Activated CD8-positive, alpha-beta memory T cell treated with anti-CD3 and anti-CD28 coated beads, Interleukin-2, amount 50 U/mL, for 24 hours (primary cell): ENCODE data around the gene CHP2.
"Not testable (repeated sequence)": the region's sequence is repeated elsewhere in the genome, so short reads cannot be mapped to it uniquely, and the experiment has no call there.

Experiments used
- DNase-seq: peaks from one replicate; pipeline ENCODE4 v3.0.0-alpha.2; 2020; ENCODE audit errors: extremely low read depth

CHP2 gene

DNA sequence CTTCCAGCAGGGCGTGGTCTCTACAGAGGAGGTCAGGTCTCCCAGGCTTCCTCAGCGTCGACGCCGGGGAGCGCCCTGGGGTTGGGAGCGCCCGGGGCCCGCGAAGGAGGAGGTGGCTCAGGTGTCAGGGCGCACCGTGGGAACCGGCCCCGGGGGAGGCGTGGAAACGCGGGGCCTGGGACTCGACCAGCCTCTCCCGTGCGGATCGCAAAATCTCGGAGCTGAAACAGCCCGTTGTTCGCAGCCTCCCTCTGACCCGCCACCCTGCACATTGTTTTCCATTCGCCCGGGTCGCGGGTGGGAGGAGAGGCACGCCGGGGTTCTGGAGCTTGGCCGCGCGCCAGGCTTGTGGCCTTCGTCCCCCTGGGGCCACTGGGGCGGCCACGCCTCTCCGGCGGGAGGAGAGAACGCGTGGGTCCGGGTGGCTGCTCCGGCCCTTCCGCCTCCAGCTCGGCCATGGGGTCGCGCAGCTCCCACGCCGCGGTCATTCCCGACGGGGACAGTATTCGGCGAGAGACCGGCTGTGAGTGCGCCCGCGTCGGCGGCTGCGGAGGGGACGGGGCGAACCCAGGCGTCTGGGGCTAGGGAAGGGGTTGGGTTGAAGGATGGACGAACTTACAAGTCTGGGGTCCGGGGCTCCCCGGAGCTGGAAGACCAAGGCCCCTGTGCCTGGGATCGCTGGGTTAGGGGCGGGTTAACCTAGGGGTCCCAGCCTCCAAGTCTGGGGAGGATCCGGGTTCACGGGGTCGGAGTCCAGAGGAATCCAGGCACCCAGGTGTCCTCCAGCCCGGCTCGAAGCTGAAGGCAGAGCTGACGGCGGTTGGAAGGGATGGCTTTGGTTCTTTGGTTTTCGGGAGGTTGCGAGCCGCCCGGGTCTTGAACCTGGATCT lies at the start of gene CHP2:
CHP2 (plus strand) TSS at position 433 of the 890 bp plus-strand sequence; CDS start at position 457, 24 bp downstream.
- DNase-seq, result no peak

DNA sequence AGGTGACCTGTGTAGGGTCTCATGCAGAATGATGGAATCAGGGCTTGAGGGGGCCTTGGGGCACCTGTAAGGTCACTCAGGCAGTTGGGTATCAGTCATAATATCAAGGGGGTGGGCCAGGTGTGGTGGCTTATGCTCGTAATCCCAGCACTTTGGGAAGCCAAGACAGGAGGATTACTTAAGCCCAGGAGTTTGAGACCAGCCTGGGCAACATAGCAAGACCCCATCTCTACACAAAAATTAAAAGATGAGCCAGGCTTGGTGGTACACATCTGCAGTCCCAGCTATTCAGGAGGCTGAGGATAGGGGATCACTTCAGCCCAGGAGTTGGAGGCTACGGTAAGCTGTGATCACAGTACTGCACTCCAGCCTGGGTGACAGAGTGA lies 49.3 kb upstream of the CHP2 start:
- no peak for DNase-seq

DNA sequence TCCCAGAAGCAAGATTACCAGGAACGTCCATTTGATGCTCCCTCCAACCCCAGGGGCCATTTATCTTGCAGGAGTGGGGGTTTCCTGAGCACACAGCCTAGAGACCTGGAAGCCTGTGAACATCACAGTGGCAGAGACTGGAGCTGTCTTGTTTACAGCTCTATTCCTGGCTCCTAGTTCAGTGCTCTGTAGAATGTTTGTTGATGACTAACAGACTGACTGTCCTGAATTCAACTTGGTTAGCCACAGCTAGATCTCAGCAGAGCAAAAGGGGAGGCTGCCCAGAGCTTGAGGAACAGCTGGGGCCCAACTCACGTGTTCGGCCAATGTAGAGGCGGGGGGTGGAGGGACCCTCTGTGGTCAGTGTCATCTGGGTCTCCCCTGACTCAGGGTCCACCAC lies 48.4 kb upstream of the CHP2 start:
- DNase-seq, result no peak

DNA sequence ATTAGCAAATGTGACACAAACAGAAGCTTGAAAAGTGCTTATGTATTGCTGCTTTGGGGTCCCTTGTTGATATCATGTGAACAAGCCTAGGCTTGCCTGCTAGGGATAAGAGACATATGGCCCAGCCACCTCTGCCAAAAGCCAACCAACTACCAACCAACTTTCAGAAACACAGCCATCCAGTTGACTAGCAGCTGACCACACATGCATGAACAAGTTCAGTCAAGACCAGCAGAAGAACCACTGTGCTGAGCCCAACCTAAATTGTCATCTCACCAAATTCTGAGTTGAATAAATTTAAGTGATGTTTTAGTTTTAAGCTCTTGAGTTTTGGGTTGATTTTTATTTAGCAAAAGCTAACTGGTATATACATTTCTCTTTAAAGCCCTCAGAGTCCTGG lies 45.3 kb upstream of the CHP2 start:
- DNase-seq, result no peak

DNA sequence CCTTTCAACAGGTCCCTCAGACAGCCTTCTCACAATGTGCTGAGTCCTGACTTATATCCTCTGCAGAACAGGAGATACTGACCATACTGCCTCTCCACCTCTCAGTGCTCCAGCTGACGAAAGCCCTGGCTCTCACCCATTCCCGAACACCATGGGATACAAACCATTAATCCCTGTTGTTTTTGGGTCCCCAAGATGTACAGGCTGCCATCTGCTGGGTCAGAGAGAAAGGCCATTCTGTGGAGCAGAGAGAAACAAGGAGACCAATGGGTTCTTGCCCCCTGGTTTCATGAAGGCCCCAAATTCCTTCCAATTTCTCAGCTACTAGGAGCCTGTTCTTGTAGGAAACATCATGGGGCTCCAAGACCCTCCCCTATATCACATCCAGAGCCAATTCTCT lies 44.8 kb upstream of the CHP2 start:
- DNase-seq, result no peak

DNA sequence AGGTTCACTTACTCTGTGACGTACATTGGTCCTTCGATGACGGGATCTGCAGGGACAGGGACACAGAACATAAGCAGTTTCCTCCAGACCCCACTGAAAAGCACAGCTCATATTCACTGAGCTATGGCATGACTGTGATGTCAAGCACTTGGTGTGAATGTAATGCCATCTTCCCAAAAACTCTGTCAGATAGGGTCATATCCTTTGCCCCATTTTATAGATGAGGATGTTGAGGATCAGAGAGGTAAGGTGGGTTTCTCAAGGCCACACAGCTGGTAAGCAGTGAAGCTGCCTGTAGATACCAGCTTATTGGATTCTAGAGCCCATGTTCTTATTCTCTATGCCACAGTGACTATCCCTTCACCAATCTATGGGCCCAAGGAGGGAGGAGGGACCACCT lies 44.3 kb upstream of the CHP2 start:
- no peak for DNase-seq

DNA sequence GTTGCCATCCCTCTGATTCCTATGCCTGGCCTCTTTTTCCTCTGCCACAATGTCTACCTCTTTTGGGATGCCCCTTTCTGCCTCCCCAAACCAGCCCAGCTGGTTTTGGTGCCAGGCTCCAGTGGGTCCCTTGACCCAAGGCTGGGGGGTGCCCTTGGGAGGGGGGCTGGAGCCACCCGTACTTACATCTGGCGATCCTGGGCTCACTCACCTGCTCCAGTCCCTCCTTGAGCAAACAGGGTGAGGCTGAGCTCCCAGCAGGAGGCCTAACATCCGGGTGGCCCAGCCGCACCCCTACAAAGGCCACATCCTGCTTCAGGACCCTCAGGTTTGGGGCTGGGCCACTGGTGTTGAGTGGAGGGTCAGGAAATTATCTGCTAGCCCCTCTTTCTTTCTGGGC lies 43.0 kb upstream of the CHP2 start:
- DNase-seq, result no peak

DNA sequence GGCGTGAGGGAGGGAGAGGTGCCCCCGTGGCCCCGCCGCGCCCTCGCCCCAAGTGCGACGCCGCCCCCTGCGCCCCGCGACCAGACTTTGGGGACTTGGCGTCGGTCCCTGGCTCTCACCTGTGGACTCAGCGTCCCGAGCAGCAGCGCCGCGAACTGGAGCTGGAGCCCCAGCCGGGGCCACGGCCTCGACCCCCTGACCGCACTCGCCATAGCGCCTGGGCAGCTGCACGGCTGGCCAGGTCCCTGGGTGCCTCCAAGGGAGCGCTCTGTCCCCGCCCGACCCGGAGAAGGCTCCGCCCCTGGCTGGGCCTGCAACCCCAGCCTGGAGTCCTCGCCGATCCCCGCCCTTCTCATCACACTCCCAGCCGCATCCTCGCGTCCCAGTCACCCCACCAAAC lies 41.9 kb upstream of the CHP2 start, which contains the start of gene ERN2:
ERN2 (minus strand) TSS at position 247 of the 400 bp plus-strand sequence; CDS start at position 212, 35 bp downstream.
- DNase-seq, result no peak

DNA sequence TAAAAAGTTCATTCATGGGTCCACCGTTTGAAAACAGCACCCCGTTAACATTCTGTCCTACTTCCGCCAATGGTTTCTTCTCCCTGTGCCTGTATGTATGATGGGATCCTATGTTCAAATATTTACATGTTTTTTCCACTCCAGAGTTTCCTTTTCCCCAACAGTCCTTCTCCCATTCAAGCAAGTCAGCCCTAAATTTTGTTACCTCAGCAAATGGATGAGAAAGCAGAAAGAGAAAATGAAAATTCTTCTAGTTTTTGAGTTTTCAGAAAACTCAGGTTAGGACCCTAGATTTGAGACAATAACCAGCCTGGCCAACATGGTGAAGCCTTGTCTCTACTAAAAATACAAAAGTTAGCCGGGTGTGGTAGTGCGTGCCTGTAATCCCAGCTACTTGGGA lies 38.3 kb upstream of the CHP2 start:
- no peak for DNase-seq

DNA sequence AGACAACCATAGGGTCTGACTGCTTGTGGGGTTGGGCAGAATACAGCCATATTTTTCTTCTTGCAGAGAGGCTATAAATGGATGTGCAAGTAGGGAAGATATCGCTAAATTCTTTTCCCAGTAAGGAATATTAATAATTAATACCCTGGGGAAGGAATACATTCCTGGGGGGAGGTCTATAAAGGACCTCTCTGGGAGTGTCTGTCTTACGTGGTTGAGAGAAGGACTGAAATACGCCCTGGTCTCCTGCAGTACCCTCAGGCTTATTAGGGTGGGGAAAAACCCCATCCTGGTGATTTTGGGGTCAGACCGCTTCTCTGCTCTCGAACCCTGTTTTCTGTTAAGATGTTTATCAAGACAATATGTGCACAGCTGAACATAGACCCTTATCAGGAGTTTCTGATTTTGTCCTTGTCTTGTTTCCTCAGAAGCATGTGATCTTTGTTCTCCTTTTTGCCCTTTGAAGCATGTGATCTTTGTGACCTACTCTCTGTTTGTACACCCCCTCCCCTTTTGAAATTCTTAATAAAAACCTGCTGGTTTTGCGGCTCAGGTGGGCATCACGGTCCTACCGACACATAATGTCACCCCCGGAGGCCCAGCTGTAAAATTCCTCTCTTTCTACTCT lies 32.1 kb upstream of the CHP2 start:
- DNase-seq, result not testable (repeated sequence)

DNA sequence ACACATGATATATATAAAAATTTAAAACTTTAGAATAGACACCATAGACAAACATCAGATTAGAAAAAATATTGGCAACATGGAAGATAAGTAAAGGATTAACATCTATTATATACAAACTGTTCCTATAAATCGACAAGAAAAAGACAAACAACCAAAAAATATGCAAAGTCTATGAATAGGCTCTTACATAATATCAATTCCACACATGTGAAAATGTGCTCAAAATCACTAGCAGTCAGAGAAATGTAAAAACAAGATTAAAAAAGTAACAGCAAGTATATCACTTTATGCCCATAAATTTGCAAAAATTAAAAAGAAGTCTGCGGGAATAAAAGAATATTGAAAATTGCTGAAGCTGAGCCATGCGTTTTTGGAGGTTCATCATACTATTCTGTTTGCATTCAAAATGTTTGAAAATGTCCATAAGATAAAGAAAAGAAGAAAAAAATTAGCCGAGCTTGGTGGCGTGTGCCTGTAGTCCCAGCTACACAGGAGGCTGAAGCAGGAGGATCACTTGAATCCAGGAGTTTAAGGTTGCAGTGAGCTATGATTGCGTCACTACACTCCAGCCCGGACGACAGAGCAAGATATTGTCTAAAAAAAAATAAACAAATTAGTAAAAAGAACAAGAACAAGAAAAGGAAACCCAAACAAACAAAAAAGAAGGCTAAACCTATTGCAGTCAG lies 30.6 kb upstream of the CHP2 start:
- DNase-seq, result no peak

DNA sequence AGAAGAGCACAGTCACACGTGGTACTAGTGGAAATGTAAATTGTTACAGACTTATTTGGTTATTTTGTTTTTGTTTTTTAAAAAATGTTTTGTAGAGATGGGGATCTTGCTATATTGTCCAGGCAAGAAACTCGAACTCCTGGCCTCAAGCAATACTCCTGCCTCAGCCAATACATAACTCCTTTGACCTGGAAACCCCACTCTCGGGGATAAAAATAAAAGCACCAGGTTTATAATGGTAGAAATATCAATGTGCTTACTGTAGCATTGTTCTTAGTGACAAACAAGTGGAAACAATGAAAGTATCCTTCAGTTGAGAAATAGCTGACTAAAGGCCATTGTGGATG lies 30.1 kb upstream of the CHP2 start:
- DNase-seq, result no peak

DNA sequence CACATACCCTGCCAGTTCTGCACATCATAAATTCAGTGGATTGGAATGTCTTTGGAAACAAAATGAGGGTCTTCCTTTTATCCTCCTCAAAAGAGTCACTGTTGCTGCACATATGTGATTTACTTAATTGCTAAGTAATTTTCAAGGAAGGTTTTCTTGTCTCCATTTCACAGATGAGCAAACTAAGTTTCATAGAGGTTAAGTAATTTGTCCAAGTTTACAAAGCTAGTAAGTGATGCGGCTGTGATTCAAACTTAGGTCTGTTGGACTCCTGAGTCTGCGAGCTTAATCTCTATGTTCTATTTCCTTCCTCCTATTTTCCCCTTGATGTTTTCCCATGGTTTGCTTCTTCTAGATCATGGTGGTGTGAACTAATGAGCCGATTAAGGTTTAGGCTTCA lies 28.1 kb upstream of the CHP2 start:
- no peak for DNase-seq

DNA sequence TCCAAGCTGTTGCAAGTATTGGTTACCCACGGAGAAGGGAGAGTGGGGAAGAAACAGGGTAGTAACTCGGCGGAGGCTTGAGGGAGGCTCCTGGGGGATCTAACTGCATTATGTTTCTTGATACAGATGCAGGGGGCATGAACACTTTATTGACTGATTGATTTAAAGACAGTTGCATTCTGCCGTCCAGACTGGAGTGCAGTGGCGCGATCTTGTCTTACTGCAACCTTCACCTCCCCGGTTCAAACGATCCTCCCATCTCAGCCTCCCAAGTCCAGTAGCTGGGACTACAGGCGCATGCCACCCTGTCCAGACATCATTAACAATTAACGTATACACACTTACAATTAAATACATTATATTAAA lies 26.7 kb upstream of the CHP2 start:
- no peak for DNase-seq

DNA sequence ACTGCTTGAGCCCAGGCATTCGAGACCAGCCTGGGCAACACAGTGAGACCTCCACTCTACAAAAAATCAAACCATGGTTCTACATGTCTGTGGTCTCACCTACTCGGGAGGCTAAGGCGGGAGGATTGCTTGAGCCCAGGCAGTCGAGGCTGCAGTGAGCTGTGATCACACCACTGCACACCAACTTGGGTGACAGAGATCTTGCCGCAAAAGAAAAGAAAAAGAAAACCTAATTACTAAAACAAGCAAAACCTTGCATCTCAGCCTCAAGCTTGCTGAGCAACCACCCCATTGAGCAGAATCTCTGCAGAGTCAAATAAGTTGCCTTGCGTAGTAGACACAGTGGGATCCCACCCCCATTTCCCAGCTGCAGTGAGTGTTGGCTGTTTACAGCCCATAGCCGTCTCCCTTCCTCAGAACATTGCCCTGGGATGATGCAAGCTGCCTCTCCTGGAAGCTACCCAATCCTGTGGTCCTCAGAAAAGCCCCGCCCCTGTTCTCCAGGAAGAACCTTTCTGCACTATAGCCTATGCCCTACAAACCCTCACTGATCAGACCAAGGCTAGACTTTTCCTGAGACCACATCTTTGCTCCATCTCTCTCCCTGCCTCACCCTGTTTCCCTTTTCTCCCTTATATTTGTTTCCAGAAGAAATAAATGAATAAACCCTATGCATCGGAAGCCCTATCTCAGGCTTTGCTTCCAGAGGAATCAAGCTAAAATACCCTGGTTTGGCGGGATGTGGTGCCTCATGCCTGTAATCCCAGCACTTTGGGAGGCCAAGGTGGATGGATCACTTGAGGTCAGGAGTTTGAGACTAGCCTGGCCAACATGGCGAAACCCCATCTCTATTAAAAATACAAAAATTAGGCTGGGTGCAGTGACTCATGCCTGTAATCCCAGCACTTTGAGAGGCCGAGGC lies 25.1 kb upstream of the CHP2 start:
- DNase-seq, result no peak

DNA sequence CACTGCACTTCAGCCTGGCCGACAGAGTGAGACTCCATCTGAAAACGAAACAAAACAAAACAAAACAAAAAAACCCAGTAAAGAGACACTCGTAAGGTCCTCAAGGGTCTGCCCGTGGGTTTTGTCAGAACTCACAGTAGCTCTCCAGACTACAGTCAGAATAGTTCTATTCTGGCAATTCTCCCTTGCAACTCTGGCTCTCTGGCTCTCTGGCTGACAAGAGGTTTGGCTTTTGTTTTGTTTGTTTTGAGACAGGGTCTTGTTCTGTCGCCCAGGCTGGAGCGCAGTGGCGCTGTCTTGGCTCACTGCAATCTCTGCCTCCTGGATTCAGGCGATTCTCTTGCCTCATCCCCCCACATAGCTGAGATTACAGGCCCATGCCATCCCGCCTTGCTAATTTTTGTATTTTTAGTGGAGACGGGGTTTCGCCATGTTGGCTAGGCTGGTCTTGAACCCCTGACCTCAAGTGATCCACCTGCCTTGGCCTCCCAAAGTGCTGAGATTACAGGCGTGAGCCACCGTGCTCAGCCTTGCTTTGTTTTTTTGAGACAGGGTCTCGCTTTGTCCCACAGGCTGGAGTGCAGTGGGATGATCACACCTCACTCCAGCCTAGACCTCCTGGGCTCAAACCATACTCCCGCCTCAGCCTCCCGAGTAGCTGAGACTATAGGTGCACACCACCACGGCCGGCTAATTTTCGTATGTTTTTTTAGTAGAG lies 20.5 kb upstream of the CHP2 start:
- no peak for DNase-seq

DNA sequence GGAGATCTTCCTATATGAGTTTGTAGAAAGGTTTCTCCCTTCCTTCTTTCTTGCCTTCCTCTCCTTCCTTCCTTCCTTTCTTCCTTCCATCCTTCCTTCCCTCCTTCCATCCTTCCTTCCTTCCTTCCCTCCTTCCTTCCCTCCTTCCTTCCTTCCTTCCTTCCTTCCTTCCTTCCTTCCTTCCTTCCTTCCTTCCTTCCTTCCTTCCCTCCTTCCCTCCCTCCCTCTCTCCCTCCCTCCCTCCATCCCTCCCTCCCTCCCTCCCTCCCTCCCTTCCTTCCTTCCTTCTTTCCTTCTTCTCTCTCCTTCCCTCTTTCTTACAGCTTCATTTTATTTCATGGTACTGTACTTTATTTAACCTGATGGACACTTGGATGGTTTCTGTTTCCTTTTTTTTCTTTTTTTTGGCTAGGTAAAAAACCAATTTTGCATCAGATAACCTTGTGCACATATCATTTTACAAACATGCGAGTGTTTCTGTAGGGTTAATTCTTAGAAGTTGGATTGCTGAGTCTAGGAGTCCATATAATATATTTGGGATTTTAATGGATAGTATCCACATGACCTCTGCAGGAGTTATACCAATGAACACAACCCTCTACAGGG lies 17.3 kb upstream of the CHP2 start:
- DNase-seq, result not testable (repeated sequence)

DNA sequence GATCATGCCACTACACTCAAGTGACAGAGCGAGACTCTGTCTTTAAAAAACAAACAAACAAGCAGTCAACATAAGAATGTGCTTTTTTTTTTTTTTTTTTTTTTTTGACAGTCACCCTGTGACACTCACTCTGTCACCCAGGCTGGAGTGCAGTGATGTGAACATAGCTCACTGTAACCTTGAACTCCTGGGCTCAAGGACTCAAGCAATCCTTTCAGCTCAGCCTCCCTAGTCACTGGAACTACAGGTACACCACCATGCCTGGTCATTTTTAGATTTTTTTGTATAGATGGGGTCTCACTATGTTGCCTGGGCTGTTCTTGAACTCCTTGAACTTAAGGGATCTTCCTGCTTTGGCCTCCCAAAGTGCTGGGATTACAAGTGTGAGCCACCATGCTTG lies 15.3 kb upstream of the CHP2 start:
- DNase-seq, result no peak

DNA sequence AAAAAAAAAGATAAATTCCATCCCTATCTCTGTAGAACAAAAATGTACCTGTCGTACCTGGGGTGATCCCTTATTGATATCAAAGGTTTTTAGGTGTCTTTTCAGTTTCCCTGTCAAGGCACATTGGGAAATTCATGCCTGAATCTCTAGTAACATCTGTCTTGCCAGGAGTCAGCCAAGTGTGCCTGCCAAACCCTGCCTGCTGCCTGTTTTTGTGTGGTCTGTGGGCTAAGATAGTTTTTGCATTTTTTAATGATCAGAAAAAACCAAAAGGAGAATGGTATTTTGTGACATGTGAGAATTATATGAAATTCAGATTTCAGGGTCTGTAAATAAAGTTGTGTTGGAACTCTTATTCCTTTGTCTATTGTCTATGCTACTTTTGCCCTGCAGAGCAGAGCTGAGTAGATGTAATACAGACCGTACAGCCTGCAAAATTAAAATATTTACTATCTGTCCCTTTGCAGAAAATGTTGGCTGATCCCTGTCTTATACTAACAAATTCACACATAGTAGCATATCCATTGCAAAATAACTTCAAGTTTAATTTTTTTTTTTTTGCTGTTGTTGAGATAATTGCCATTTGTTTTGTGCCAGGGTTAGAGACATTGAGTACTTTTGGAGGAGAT lies 13.0 kb upstream of the CHP2 start:
- no peak for DNase-seq

DNA sequence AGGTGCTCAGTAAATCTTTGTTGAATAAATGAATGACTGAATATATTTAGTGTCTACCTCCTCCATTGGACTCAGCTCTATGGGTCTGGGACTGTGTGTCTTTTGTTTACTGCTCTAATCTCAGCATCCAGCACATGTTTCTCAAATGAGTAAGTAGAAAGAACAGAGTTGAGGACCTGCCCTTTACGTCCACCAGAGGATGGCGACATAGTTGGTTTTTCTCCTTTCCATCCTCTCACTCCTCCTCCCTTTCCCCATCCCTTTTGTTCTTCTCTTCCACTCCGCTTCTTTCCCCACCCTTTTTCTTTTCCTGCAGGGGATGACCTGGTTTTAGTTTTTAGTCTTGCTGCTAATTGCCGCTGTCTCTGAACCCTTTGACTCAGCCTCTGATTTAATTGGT lies 12.1 kb upstream of the CHP2 start:
- no peak for DNase-seq
